Activated CD4-positive, alpha-beta T cell treated with anti-CD3 and anti-CD28 coated beads, Interleukin-10, Interleukin-2, amounts not matched to agents 100 ng/mL and 50 ng/mL, durations not matched to agents 16 hours and 8 hours (primary cell): ENCODE data around the gene GBX1.

Experiments used
- DNase-seq: peaks from one replicate; pipeline ENCODE4 v3.0.0-alpha.2; 2020

The GBX1 gene

DNA sequence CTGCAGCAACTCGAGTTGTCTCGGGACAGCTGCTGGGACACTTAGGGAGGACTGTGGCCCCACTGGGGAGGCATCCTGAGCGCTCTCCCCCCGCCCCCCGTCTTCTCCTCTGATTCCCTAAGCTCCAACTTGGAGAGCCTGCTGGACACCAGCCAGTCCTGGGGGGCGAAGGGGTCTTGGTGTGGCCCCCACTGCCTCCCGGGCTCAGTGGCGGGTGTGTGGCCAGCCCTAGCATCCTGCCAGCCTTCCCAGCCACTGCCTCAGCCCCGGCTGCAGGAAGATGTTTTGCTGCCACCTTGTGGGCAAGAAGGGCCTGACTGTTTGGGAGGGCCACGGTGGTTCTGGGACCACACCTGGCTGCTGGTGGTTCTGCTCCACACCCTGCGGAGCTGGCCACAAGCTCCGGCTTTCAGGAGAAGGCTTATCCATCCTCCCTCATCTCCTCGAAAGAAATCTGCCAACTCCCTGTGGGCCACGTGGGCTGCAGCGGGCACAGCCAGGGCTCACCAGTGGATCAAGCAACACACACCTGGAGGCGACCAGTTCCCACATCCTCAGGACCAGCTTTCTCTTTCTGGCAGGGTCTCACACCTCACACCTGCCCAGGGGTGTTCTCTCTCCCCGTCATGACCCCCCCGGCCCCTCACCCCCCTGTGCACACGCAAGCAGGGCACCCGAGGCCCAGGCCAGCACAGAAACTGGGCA is 56.4 kb downstream of the GBX1 start:
- peak; percentile 78 for DNase-seq

DNA sequence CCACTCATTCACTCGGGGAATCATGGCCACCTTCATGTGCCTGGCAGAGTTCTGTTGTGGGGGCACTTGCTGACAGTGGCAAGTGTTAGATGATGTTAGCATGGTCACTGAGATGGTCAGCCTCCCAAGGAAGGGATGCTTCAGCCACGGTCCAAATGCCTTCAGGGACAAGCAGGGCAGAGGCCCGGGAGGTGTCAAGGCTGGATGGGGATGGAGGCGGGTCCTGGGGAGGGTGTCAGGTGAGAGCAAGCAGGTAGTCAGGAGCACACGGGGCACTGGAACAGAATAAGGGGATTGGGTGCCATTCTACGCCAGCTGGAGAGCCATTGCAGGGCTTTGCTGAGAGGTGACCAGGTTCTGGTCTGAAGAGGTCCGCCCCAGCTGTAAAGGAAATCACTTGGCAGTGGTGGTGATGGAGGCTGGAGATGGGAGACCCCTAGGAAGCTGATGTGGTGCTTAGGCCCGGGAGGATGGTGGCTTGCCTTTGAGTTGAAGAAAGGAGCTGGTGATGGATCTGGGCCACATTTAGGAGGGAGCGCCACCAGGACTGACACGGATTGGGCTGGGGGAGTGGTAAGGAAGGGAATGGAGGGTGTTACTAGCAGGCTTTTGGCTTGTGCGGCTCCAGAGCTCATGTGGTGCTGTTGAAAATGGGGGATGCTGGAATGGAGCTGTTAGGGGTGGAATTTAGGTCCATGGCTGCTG is 57.1 kb downstream of the GBX1 start:
- DNase-seq, result no peak

GRCh38 chr7:151109094-151110048 is 58.1 kb downstream of the GBX1 start:
- no peak for DNase-seq

DNA sequence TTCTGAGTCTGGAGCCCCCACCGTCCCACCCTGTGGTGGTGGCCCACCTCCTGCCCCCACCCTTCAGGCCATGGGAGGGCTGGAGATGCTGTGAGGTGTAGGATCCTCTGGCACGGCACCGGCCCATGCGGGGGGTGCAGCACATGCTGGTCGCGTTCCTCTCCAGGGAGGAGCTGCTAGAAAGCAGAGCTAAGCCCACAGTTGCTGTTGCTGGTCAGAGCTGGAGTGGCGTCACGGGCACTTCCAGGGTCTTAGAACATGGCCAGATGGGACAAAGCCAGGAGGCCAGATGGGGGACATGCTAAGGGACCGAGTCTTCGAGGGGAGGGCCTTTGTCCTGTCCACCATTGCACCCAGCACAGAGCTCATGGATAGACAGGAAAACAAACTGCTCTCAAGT is 59.6 kb downstream of the GBX1 start:
- DNase-seq, result no peak

GRCh38 chr7:151104411-151105235 is 62.9 kb downstream of the GBX1 start:
- no peak for DNase-seq

GRCh38 chr7:151103973-151104372 is 63.5 kb downstream of the GBX1 start:
- no peak for DNase-seq

DNA sequence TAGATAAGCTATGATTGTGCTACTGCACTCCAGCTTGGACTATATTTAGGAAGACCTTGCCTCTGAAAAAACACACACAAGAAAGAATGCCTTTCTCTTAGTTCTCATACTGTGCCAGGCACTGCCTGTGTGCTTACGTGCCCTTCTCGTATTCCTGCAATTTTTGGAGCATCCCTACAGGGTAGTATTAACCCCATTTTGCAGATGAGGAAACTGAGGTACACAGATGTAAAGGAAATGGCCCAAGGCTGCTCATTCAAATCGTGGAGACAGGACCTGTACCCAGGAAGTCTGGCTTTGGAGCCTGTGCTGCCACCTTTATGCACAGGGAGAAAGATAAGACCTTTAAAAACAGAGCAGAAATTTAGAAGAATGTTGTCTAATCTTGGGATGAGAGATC is 64.5 kb downstream of the GBX1 start:
- DNase-seq, result no peak

DNA sequence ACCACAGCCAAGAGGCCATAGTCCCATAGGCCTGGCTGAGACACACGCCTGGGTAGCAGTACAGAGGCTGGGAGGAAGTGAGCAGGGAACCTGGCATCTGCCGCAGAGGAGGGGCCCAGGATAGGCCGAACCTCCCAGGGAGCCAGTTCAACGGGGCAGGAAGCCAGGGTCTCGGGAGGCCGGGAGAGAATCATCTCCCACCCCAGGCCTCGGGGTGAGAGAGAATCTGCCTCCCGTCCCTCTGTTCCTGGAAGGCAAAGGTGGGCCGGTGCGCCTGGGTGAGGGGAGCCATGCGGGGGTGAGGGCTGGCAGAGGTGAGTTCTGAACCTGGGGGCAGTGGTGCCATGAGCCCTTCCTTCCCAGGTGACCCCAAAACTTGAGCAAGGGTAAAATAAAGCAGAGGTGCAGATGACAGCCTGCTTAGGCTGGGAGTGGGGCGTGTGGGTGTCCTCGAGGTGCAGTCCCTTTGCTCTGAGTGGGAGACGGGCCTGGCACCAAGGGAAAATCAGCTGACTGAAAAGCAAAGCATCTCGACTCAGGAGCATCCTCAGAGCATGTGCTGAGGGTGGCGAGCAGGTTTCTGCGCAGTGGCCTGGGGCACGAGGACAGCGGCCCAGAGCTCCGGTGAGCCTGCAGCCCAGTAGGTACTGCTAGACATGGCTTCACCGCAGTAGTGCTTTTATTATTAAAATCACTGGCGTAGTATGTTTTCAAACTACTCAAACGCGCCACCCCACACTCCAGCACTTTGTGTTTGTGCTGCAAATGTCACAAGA is 65.7 kb downstream of the GBX1 start:
- DNase-seq, result no peak

GRCh38 chr7:151100921-151101320 is 66.6 kb downstream of the GBX1 start:
- no peak for DNase-seq

GRCh38 chr7:151099486-151100211 is 67.8 kb downstream of the GBX1 start:
- no peak for DNase-seq
